SW480 (cell line): ENCODE results near the gene TMEM273.
"Not testable (repeated sequence)": the region's sequence is repeated elsewhere in the genome, so short reads cannot be mapped to it uniquely, and the experiment has no call there.

ENCODE experiments used
- DNase-seq: peaks from one replicate; pipeline ENCODE4 v3.0.0-alpha.2; 2016; ENCODE audit warnings: low spot score

TMEM273 gene

DNA sequence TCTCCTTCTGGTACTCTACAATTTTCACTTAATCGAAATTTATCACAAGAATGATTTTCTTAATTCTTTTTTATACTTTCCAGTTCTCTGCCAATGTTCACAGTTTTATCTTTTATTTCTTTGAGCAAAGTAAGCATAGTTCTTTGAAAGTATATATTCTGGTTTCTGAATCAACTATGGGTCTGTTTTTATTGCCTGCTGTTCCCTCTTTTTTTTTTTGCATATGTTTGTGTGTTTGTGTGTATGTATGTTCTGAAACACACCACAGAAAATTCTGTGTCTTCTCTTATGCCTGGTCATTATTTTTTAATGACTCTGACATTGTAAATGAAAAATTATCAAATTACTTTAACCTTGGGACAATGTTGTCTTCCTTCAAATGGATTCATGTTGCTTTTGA lies 15.9 kb upstream of the TMEM273 start:
- no peak for DNase-seq

DNA sequence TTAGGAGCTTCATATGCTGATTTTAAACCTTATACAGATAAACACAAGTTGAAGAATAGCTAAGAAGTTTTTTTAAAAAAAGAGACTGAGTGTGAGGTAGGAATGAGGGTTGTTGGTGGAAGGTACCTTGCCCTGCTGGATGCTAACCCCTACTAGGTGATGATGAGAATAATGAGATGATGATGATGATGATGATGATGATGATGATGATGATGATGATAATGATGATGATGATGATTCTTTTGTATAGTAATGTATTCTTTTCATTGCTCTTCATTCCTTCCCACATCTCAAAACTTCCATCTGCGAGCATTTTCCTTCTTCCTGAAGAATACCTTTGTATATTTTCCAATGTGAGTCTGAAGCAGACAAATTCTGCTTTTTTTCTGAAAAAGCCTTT lies 14.1 kb upstream of the TMEM273 start:
- no peak for DNase-seq

- DNase-seq: no peak
These were observed 12.7 kb upstream of the TMEM273 start for GRCh38 chr10:49200854-49201253.

DNA sequence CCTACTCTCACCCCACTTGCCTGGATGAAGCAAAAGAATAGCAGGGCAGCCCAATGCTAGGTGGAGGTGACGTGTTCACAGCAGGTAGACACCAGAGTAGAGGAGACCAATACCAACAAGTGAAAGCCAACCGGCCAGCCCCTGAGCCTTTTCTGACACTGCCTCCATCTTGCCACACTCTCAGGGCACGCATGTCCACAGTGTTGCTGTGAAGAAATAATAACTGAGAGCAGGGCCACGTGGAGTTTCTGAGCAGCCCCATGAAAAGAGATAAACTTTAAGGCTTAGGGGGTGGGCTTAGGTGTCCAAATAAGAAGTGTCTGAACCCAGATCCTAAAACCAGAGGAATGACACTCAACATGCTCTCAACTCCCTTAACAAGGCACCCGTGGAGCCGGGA lies 9.0 kb upstream of the TMEM273 start:
- DNase-seq: no peak

DNA sequence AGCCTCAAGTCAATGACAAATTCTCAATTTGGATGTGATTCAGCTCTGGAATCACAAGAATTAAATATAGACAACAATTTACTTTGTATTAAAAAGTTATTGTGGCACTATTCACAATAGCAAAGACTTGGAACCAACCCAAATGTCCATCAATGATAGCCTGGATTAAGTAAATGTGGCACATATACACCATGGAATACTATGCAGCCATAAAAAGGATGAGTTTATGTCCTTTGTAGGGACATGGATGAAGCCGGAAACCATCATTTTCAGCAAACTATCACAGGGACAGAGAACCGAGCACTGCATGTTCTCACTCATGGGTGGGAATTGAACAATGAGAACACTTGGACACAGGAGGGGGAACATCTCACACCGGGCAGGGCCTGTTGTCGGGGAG lies 7.7 kb upstream of the TMEM273 start:
- not testable (repeated sequence) for DNase-seq

DNA sequence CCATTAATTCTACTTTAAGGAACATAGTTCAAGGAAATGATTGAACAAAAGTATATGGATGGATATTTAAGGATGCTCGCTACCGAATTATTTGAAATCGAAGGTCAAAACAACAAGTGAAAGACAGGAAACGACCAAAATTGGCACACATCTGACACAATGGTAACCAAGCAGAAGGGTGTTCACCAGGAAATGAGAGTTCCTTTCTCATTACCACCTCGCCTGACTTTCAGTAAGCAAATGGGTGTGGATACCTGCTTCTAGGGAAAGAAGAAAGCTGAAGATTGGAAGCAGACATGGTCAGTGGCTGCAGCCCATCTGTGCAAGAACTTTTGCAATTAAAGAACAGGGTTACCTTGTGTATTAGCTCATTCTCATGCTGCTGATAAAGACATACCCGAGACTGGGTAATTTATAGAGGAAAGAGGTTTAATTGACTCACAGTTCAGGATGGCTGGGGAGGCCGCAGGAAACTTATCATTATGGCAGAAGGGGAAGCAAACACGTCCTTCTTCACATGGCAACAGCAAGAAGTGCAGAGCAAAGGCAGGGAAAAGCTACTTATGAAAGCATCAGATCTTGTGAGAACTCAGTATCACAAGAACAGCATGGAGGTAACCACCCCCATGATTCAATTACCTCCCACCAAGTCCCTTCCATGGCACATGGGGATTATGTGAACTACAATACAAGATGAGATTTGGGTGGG lies 6.2 kb upstream of the TMEM273 start:
- no peak for DNase-seq

DNA sequence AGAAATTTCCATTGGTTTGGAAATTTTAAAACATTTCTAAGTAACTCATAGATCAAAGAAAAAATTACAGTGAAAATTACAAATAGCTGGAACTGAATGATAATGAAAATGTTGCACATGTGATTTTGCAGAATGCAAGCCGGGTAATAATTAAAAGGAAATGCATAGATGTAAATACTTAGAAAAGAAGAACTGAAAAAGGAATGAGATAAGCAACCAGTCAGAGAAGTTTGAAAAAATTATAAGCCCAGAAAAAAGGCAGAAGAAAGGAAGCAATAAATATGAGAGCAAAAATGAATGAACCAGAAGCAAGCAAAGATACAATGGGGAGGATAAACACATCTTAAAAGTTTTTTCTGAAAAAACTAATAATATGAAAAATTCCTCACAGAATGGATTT lies 3.2 kb upstream of the TMEM273 start:
- no peak for DNase-seq

- DNase-seq: no peak
These were observed 1.2 kb upstream of the TMEM273 start for GRCh38 chr10:49189422-49189821.

GRCh38 chr10:49187044-49187484 lies 1.1 kb downstream of the TMEM273 start:
- no peak for DNase-seq

DNA sequence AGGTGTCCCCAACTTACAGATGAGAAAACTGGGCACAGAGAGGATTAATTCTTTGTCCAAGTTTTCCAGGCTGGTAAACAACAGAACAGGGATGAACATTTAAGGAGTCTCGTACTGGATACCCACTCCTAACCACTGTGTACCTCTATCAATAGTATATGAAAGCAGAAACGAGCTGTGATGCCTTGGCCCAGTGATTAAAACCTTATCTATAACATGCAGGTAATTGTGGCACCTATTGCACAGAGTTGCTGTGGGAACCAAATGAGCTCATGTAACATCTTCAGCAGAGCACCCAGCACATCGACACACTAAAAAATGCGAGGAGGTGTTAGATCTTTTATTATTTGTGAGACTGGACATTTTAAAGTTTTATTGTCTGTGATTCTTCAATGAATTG lies 1.6 kb downstream of the TMEM273 start:
- no peak for DNase-seq

DNA sequence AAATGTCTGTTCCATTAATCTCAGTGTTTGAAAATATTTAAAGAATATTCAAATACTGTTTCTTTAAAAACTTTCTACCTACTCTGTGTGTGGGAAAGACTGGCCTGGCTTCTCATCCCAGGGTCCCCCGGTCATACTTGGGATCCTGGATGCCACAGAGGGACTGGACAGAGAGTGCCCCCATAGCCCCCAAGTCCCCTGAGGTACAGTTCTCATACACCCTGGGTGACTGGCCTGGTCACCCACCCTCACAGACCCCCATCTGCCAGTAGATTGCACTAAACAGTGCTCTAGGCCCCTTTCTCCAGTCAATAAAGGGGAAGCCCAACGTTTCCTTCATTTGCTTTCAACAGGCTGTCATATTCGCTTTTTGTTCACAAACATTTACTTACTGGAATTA lies 3.0 kb downstream of the TMEM273 start:
- no peak for DNase-seq

GRCh38 chr10:49184642-49185111 lies 3.5 kb downstream of the TMEM273 start:
- DNase-seq: no peak

DNA sequence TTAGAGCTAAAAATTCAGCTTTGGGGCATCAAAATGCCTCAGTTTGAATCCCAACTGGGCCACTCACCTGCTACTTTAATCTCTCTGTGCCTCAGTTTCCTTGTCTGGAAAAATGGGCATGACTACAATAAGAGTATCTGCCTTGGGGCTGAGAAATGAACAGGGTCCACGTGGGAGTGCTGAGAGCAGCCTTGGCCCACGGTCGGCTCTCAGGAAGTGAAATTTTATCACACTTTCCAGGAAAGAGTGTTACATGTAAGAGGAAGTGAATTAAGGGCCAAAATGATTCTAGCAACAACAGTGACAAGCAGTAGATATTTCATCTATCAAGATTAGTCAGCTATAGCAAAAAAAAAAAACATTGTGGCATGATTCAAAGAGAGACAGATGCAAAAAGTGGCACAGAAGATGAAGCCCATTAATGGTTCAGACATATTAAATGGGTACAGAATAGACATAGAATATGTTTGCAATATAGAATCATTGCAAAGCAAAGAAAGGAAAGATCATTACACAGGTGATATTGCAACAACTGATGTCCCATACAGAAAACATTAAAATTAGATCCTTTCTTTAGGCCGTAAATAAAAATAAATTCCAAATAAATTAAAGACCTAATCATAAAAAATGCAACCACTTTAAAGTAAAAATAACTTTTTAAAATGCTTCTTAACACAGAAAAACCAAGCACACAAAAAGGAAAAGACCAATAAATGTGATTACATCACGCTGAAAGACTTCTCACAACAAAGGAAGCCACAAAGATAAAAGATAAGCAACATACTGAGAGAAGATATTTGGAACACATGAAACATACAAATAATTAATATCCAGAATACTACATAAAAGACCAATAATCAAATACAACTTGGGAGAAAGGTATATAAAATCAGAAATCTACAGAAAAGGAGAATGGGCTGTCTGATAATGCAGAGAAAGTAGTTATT lies 4.3 kb downstream of the TMEM273 start:
- DNase-seq: no peak

DNA sequence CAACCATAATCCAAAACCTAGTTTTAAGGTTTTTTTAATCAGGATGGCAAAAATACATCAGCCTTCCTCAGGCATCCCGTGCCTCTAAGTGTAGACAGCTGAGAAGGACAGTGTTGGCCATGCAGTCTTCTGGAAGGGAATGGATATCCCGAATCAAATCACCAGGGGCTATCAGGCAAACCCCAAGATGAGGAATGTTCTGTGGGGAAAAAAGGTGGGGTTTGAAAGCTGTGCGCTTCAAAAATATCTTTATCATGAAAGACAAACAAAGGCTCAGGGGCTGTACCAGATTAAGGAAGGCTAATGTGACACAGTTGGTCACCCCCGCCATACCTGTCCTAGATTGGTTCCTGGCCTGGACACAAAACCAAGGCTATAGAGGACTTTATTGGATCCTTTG lies 5.4 kb downstream of the TMEM273 start:
- no peak for DNase-seq

- no peak for DNase-seq
These were observed 7.7 kb downstream of the TMEM273 start for GRCh38 chr10:49180444-49180860.

- DNase-seq: no peak
These were observed 8.3 kb downstream of the TMEM273 start for GRCh38 chr10:49179699-49180443.

- no peak for DNase-seq
These were observed 9.4 kb downstream of the TMEM273 start for GRCh38 chr10:49178489-49179471.

- peak; percentile 21 for DNase-seq
These were observed 10.5 kb downstream of the TMEM273 start for GRCh38 chr10:49177391-49178355.

- DNase-seq: no peak
These were observed 11.6 kb downstream of the TMEM273 start for GRCh38 chr10:49176310-49177268.
